ENCODE results near the gene FOXF2.

FOXF2 gene

DNA sequence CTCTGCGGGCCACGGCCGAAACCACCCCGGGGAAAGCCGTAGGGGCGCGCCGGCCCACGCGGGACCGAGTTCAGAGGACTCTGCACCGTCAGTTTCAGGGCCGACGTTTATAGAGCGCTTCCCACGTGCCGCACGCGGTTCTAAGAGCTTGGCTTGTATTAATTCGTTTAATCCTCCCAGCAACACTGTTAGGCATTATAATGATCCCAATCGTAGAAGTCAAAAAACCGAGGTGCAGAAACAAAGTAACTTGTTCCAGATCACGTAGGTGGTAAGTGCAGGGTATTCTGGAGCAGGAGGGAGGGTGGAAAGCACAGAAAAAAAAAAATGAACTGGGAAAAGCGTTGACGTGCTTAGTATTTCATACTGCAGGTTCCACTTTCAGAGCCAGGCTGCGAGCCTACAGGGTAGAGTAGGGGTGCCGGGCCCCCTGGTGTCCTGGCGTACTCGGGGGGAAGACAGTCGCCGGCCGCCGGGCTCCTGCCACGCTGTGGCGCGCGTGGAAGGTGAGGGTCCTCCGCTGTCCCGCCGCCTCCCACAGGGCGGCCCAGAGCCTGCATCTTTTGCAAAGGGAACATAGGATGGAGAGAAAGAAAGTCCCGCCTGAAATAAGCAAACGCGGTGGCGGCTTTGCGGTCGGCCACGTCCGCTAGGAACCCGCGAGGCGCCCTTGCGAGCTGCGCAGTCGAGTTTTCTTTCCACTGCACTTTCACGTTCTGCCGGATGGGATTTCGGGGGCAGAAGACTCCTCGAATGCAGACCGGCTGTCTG lies 10.2 kb upstream of the FOXF2 start:
- peak; percentile 65 for DNase-seq

DNA sequence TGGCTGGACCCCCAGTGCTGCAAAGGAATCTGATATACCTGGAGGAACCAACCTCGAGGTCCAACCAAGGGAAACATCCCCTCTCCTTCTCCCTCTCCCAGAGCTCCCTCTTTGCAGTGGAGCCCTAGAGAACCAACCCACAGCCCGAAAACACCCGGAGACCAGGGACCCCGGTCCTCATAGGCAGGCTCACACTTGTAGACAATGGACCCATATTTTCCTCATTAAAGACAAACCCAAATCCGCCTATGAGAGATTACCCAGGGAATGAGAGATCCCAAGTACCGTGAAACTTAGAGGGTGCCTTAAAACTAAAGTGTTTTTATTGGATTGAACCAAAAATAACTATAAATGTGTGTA lies 9.6 kb upstream of the FOXF2 start:
- no peak for DNase-seq

DNA sequence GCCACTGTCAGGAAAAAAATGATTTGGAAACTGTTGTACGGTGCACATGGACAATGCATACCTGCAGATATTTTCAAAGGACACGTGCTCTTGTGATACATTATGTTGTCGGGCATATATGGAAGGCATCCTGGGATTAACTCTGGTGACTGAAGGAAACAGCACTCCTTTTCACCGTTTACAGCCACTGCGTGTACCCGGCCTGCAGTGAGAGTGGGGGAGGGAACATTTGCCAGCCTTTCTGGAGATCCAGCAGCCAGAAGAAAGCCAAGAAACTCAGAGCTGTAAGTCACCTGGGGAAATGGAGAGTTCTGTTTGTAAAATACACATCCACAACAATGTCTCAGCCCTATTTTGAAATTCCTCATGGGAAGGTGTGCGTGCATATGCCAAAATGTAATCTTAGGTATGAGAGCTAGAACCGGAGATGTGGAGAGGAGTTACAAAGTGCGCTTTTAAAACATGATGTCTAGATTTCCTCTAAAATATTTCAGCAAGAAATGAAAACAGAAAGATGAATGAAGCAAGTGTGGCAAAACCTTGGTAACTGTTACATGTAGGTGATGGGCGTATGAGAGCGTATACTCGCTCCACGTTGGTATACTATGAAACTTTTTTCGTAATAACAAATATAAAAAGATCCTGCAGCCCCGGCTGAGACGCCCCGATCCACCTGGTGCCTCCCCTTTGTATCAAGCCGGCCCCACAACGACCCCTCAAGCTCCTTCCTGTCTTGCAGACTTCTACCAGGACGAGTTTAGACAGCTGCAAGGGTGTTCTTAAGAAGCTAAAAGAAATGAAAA lies 8.6 kb upstream of the FOXF2 start:
- DNase-seq: no peak

GRCh38 chr6:1381481-1382330 lies 7.7 kb upstream of the FOXF2 start:
- DNase-seq: peak; percentile 92

- DNase-seq: no peak
Observed at GRCh38 chr6:1382331-1382882, 7.0 kb upstream of the FOXF2 start.

GRCh38 chr6:1382883-1383728 lies 6.3 kb upstream of the FOXF2 start:
- peak; percentile 54 for DNase-seq

GRCh38 chr6:1383729-1384548 lies 5.4 kb upstream of the FOXF2 start:
- no peak for DNase-seq

DNA sequence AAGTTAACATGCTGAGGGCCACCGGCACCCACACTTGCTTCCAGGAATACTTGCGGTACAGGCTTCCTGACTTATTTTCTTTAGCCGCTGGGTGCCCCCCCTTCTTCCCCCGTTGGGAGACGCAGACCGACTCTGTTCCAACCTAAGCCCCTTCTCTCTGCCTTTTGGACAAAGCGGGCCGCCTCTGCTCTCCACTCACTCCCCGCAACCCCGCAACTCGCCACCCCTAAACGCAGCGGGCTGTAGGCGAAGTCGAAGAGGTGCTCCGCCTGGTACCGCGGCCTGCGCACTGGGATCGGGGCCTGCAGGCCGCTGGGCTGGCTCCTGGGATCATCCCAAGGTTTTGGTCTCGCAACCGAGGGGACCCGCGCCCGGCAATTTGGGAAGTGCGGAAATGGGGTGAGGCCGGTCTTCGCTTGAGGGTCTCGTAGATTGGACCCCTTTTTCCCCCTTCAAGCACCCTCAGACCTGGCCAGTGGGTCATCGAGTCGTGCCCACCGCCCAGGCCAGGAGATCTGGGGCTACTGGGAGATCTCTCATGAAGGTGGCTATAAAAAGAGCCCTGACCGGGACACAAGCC lies 4.7 kb upstream of the FOXF2 start:
- peak; percentile 53 for DNase-seq

- DNase-seq: no peak
Observed at GRCh38 chr6:1385129-1386037, 4.0 kb upstream of the FOXF2 start.

GRCh38 chr6:1386038-1386709 lies 3.2 kb upstream of the FOXF2 start:
- DNase-seq: no peak

GRCh38 chr6:1387538-1387875 lies 1.9 kb upstream of the FOXF2 start:
- DNase-seq: no peak

DNA sequence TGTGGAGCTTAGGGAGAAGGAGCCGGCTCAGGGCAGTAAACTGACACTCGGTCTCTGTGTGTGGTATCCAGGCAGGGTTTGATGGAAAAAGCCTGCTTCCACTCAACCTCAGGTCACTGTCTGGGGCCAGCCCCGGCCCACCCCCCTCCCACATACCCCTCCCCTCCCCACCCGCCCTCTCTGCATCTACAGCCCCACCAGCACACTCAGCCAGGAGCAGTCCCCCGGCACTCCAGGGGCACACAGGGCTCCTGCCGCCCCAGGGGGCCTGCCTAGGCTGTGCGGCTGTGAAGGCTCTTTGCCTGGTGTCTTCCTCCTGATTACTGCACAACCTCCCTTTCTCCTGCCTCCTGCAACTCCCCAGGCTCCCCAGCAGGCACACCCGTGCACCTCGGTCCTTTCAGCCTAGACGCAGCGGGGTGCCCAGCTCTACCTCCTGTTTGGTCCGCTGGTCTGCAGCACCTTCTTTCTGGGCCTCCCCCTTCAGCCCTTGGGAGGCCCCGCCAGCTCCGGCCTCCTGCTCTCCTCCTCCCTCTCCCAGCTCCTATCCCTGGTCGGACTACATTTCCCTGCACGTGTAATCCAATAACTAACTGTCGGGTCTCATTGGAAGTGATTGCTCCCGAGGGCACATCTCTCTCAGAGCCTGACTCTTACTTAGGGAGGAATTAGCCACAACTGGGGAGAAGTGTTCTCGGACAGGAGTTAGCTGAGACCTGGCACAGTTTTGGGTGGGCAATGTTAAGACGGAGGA lies 1.3 kb upstream of the FOXF2 start:
- no peak for DNase-seq

DNA sequence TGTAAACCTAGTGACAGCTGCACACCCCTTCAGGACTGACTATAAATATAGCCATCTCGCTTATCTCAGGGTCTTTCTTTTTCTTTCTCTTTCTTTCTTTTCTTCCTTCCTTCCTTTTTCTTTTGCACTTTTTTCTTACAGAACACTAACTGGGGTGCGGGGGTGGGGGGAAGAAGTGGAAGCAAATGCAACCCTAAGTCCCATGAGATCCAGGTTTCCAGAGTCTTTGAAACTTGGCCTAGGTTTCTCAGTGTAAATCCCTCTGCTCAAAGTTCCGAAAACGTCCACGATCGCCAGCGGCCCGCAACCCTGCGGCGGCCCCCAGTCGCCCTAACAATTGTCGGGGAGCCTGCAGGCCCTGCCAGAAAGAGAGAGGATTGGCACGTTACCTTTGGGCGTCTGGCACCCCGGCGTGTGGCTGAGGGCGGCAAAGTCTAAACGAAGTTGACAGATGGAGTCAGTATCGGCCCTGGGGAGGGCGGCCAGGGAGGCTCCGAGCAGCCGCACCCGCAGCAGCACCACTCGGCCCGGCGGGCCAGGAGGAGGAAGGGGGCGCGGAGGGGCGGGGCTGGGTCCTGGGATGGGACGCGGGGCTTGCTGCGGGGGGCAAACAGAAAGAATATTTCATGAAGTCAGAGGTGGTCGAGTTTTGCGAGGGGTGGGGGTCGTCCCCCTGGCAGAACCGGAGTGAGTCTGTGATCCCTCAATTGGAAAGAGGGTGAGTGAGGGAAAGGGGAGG lies 577 bp upstream of the FOXF2 start:
- peak; percentile 53 for DNase-seq

DNA sequence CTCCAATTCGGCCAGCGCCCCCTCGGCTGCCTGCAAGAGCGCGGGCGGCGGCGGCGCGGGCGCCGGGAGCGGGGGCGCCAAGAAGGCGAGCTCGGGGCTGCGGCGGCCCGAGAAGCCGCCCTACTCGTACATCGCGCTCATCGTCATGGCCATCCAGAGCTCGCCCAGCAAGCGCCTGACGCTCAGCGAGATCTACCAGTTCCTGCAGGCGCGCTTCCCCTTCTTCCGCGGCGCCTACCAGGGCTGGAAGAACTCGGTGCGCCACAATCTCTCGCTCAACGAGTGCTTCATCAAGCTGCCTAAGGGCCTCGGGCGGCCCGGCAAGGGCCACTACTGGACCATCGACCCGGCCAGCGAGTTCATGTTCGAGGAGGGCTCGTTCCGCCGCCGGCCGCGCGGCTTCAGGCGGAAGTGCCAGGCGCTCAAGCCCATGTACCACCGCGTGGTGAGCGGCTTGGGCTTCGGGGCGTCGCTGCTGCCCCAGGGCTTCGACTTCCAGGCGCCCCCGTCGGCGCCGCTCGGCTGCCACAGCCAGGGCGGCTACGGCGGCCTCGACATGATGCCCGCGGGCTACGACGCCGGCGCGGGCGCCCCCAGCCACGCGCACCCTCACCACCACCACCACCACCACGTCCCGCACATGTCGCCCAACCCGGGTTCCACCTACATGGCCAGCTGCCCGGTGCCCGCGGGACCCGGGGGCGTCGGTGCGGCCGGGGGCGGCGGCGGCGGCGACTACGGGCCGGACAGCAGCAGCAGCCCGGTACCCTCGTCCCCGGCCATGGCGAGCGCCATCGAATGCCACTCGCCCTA lies 963 bp downstream of the FOXF2 start:
- DNase-seq: peak; percentile 55

GRCh38 chr6:1390946-1391799 lies 1.8 kb downstream of the FOXF2 start:
- peak; percentile 56 for DNase-seq

- DNase-seq: no peak
Observed at GRCh38 chr6:1391800-1392309, 2.5 kb downstream of the FOXF2 start.
